ENCODE results near the gene MRS2.
"Not testable (repeated sequence)": the region's sequence is repeated elsewhere in the genome, so short reads cannot be mapped to it uniquely, and the experiment has no call there.

Gene MRS2

GRCh38 chr6:24374612-24375011 lies 28.1 kb upstream of the MRS2 start:
- ATAC-seq (ENCODE audit: low read depth), result no peak
- Histone ChIP-seq H3K27ac (ENCODE audit: poor library complexity, severe bottlenecking) (no peak overlapping the region), H3K4me1 (ENCODE audit: insufficient read depth, poor library complexity, severe bottlenecking) (no peaks in the 10 kb centered on the region), H3K9me3 (ENCODE audit: severe bottlenecking) (no peaks in the 10 kb centered on the region), H3K4me3 (ENCODE audit: severe bottlenecking) (no peak overlapping the region), H3K36me3 (ENCODE audit: low read depth) (no peaks in the 10 kb centered on the region), H3K27me3 (ENCODE audit: insufficient read depth, poor library complexity, severe bottlenecking) (no peaks in the 10 kb centered on the region)
- DNase-seq (ENCODE audit: low spot score), result no peak
- TF ChIP-seq CTCF (IDR thresholded peaks at IDR 0.05; ENCODE audit: poor library complexity, severe bottlenecking), result no peak

GRCh38 chr6:24376871-24377270 lies 25.9 kb upstream of the MRS2 start:
- H3K36me3 ChIP-seq (ENCODE audit: low read depth), result no peaks in the 10 kb centered on the region
- no peaks in the 10 kb centered on the region for H3K9me3 ChIP-seq (ENCODE audit: severe bottlenecking)
- ATAC-seq (ENCODE audit: low read depth) (no peak), DNase-seq (ENCODE audit: low spot score) (no peak)
- TF ChIP-seq CTCF (IDR thresholded peaks at IDR 0.05; ENCODE audit: poor library complexity, severe bottlenecking), result no peak
- H3K4me1 ChIP-seq (ENCODE audit: insufficient read depth, poor library complexity, severe bottlenecking), result no peaks in the 10 kb centered on the region
- no peak overlapping the region for H3K4me3 ChIP-seq (ENCODE audit: severe bottlenecking)
- H3K27me3 ChIP-seq (ENCODE audit: insufficient read depth, poor library complexity, severe bottlenecking), result no peaks in the 10 kb centered on the region
- H3K27ac ChIP-seq (ENCODE audit: poor library complexity, severe bottlenecking), result no peak overlapping the region

GRCh38 chr6:24378473-24379097 lies 24.2 kb upstream of the MRS2 start:
- ATAC-seq (ENCODE audit: low read depth) (no peak), DNase-seq (ENCODE audit: low spot score) (no peak)
- H3K9me3 ChIP-seq (ENCODE audit: severe bottlenecking), result no peaks in the 10 kb centered on the region
- no peak overlapping the region for H3K27ac ChIP-seq (ENCODE audit: poor library complexity, severe bottlenecking)
- H3K4me1 ChIP-seq (ENCODE audit: insufficient read depth, poor library complexity, severe bottlenecking), result no peaks in the 10 kb centered on the region
- no peak for TF ChIP-seq CTCF (IDR thresholded peaks at IDR 0.05; ENCODE audit: poor library complexity, severe bottlenecking)
- H3K27me3 ChIP-seq (ENCODE audit: insufficient read depth, poor library complexity, severe bottlenecking), result no peaks in the 10 kb centered on the region
- no peak overlapping the region for H3K4me3 ChIP-seq (ENCODE audit: severe bottlenecking)
- no peaks in the 10 kb centered on the region for H3K36me3 ChIP-seq (ENCODE audit: low read depth)

GRCh38 chr6:24381476-24382219 lies 21.1 kb upstream of the MRS2 start:
- TF ChIP-seq CTCF (IDR thresholded peaks at IDR 0.05; ENCODE audit: poor library complexity, severe bottlenecking), result no peak

GRCh38 chr6:24382220-24382540 lies 20.6 kb upstream of the MRS2 start:
- Histone ChIP-seq H3K36me3 (ENCODE audit: low read depth) (no peaks in the 10 kb centered on the region), H3K9me3 (ENCODE audit: severe bottlenecking) (peaks cover 3% of the 10 kb centered on the region), H3K27me3 (ENCODE audit: insufficient read depth, poor library complexity, severe bottlenecking) (no peaks in the 10 kb centered on the region), H3K27ac (ENCODE audit: poor library complexity, severe bottlenecking) (no peak overlapping the region), H3K4me3 (ENCODE audit: severe bottlenecking) (no peak overlapping the region), H3K4me1 (ENCODE audit: insufficient read depth, poor library complexity, severe bottlenecking) (no peaks in the 10 kb centered on the region)
- DNase-seq (ENCODE audit: low spot score), result no peak
- ATAC-seq (ENCODE audit: low read depth), result no peak
- no peak for TF ChIP-seq CTCF (IDR thresholded peaks at IDR 0.05; ENCODE audit: poor library complexity, severe bottlenecking)

More at GRCh38 chr6:24381476-24382219, 21.1 kb upstream of the MRS2 start:
- H3K4me3 ChIP-seq (ENCODE audit: severe bottlenecking), result no peak overlapping the region
- no peaks in the 10 kb centered on the region for H3K9me3 ChIP-seq (ENCODE audit: severe bottlenecking)
- no peak for ATAC-seq (ENCODE audit: low read depth)
- DNase-seq (ENCODE audit: low spot score), result no peak
- H3K36me3 ChIP-seq (ENCODE audit: low read depth), result no peaks in the 10 kb centered on the region
- H3K27me3 ChIP-seq (ENCODE audit: insufficient read depth, poor library complexity, severe bottlenecking), result no peaks in the 10 kb centered on the region
- H3K4me1 ChIP-seq (ENCODE audit: insufficient read depth, poor library complexity, severe bottlenecking), result no peaks in the 10 kb centered on the region
- H3K27ac ChIP-seq (ENCODE audit: poor library complexity, severe bottlenecking), result no peak overlapping the region

GRCh38 chr6:24382891-24383494 lies 19.7 kb upstream of the MRS2 start:
- not testable (repeated sequence) for H3K4me3 ChIP-seq (ENCODE audit: severe bottlenecking); H3K27ac ChIP-seq (ENCODE audit: poor library complexity, severe bottlenecking); H3K9me3 ChIP-seq (ENCODE audit: severe bottlenecking); H3K27me3 ChIP-seq (ENCODE audit: insufficient read depth, poor library complexity, severe bottlenecking); DNase-seq (ENCODE audit: low spot score); ATAC-seq (ENCODE audit: low read depth); H3K36me3 ChIP-seq (ENCODE audit: low read depth); H3K4me1 ChIP-seq (ENCODE audit: insufficient read depth, poor library complexity, severe bottlenecking)
